PC-9 (cell line): ENCODE results near the gene NT5DC4.
A peak's percentile ranks its signal among the peaks of the same experiment; 100 is the strongest.

Source experiments
- EZH2 ChIP-seq: fragments of 200-600 bp; sonication (generic); IDR thresholded peaks from 2 replicates; pipeline ENCODE4 v1.8.0; 2017; ENCODE audit warnings: antibody characterized with exemption, low read depth
- TF ChIP-seq, protein P1 (sequence below): fragments of 200-600 bp; sonication (generic); conservative IDR thresholded peaks from 2 replicates; pipeline ENCODE4 v1.6.1; 2017; ENCODE audit warnings: mixed run types, antibody characterized with exemption, mild to moderate bottlenecking, moderate library complexity

DNA sequence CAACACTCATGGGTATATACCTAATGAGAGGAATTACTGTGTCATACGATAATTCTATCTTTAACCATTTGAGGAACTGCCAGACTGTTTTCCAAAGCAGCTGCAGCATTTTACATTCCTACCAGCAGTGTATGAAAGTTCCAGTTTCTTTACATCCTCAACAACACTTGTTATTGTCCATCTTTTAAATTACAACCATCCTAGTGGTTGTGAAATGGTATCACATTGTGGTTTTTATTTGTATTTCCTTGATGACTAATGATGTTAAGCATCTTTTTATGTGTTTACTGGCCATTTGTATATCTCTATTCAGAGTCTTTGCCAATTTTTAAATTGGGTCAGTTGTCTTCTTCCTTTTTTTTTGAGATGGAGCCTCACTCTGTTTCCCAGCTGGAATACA, 47.6 kb downstream of the NT5DC4 start:
- no peak for TF ChIP-seq EZH2
- TF ChIP-seq, protein P1, sequence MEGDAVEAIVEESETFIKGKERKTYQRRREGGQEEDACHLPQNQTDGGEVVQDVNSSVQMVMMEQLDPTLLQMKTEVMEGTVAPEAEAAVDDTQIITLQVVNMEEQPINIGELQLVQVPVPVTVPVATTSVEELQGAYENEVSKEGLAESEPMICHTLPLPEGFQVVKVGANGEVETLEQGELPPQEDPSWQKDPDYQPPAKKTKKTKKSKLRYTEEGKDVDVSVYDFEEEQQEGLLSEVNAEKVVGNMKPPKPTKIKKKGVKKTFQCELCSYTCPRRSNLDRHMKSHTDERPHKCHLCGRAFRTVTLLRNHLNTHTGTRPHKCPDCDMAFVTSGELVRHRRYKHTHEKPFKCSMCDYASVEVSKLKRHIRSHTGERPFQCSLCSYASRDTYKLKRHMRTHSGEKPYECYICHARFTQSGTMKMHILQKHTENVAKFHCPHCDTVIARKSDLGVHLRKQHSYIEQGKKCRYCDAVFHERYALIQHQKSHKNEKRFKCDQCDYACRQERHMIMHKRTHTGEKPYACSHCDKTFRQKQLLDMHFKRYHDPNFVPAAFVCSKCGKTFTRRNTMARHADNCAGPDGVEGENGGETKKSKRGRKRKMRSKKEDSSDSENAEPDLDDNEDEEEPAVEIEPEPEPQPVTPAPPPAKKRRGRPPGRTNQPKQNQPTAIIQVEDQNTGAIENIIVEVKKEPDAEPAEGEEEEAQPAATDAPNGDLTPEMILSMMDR, result peak; percentile 44; the same call in 1 of the 2 replicates
